Measurements from ENCODE around the gene VWF.

DNA sequence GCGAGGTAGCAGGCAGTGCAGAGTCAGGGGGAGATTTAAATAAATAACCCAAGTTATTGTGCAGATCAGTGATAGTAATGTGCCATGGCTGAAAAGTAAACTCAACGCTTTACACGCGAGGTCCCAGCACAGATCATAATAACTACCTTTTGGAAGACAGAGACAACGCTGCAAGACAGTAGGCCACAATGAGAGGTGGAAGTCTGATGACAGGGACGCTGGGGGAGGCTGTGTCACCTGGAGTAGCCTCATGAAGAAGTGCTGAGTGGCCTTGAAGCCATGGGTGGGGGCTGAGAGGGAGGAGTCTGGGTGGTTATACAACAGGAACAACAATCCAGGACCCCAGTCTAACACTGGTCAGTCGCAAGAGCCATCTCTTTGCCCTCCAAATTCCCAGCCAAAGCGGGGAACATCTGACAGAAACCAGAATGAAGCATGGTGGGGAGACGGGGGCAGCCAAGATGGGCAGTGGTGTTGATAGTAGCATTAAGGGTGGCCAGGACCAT, 207.6 kb downstream of the VWF start:
- TF ChIP-seq, protein P1, sequence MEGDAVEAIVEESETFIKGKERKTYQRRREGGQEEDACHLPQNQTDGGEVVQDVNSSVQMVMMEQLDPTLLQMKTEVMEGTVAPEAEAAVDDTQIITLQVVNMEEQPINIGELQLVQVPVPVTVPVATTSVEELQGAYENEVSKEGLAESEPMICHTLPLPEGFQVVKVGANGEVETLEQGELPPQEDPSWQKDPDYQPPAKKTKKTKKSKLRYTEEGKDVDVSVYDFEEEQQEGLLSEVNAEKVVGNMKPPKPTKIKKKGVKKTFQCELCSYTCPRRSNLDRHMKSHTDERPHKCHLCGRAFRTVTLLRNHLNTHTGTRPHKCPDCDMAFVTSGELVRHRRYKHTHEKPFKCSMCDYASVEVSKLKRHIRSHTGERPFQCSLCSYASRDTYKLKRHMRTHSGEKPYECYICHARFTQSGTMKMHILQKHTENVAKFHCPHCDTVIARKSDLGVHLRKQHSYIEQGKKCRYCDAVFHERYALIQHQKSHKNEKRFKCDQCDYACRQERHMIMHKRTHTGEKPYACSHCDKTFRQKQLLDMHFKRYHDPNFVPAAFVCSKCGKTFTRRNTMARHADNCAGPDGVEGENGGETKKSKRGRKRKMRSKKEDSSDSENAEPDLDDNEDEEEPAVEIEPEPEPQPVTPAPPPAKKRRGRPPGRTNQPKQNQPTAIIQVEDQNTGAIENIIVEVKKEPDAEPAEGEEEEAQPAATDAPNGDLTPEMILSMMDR (IDR thresholded peaks at IDR 0.05): no peak
- no peak for TF ChIP-seq EZH2 (IDR thresholded peaks at IDR 0.05; ENCODE audit: borderline replicate concordance, insufficient read depth, low read depth, low read length, poor library complexity, severe bottlenecking)
